Loucy (cell line): Measurements from ENCODE around the gene STX16.

Source experiments
- EZH2phosphoT487 ChIP-seq: fragments of 200-600 bp; IDR thresholded peaks from 2 replicates; pipeline ENCODE4 v1.6.1; 2018; ENCODE audit warnings: antibody characterized with exemption, mild to moderate bottlenecking, moderate library complexity, borderline replicate concordance
- TF ChIP-seq, protein P1 (sequence below): fragments of 200-600 bp; sonication (generic); conservative IDR thresholded peaks from 2 replicates; pipeline ENCODE4 v1.5.1; 2014; ENCODE audit warnings: mild to moderate bottlenecking, antibody characterized with exemption, low read length

DNA sequence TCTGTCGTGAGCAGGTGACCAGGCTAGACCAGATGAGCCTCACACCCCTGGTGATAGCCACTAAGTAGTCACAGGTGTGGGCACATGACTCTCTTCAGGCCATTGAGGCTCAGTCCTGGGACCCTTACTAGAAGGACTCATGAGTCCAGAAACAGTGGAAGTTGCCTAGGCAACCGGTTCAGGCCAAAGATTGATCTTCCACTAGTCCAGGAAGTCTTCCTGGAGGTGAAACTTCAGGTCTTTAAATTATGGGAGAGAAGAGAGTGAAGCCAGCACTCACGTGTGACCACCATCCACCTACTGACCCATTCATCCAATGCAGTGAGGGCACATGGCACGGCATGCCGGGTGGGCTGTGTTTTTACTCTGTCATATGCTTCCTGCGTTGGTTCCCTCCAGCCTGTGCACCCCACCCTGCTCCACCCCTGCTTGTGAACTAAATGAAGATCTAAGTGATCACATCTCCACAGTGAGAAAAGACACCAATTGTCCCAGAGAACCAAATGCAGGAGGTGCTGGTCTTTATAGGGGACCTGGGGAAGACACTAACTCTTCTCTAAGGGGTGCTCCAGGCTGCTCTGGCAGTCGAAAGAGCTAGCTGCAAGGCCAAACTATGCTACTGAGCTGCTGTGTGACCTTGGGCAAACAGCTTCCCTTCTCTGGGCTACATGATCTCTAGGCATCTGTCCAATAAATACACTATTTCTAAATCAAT is 12.5 kb upstream of the STX16 start:
- TF ChIP-seq, protein P1, sequence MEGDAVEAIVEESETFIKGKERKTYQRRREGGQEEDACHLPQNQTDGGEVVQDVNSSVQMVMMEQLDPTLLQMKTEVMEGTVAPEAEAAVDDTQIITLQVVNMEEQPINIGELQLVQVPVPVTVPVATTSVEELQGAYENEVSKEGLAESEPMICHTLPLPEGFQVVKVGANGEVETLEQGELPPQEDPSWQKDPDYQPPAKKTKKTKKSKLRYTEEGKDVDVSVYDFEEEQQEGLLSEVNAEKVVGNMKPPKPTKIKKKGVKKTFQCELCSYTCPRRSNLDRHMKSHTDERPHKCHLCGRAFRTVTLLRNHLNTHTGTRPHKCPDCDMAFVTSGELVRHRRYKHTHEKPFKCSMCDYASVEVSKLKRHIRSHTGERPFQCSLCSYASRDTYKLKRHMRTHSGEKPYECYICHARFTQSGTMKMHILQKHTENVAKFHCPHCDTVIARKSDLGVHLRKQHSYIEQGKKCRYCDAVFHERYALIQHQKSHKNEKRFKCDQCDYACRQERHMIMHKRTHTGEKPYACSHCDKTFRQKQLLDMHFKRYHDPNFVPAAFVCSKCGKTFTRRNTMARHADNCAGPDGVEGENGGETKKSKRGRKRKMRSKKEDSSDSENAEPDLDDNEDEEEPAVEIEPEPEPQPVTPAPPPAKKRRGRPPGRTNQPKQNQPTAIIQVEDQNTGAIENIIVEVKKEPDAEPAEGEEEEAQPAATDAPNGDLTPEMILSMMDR, result no peak
- no peak for TF ChIP-seq EZH2phosphoT487
